Effector memory CD8-positive, alpha-beta T cell (primary cell): Measurements from ENCODE around the gene DNASE1L2.
A peak's percentile ranks its signal among the peaks of the same experiment; 100 is the strongest.

Experiments
- ATAC-seq: fragments of 150-1000 bp; cut with Tn5 transposase; replicated peaks from 2 replicates; pipeline ENCODE4 v1.10.0; 2021; ENCODE audit warnings: mild to moderate bottlenecking, moderate library complexity
- DNase-seq, 3 experiments: peaks; one replicate each; pipeline ENCODE4 v3.0.0; 2021
- H3K27ac Mint-ChIP-seq, 2 donors: one replicate each; pipeline ENCODE4 v1.8.0; 2022; ENCODE audit warnings: mild to moderate bottlenecking in 2 of 2, mixed read lengths in 2 of 2, moderate library complexity in 2 of 2
- H3K27me3 Mint-ChIP-seq, 2 donors: one replicate each; pipeline ENCODE4 v1.8.0; 2022; ENCODE audit warnings: mixed read lengths in 2 of 2
- H3K36me3 Mint-ChIP-seq: one replicate; pipeline ENCODE4 v1.8.0; 2022; ENCODE audit warnings: mild to moderate bottlenecking, moderate library complexity, mixed read lengths; ENCODE audit not compliant: insufficient read depth
- H3K4me1 Mint-ChIP-seq, 2 donors: one replicate each; pipeline ENCODE4 v1.8.0; 2022; ENCODE audit warnings: low read depth in 2 of 2, mixed read lengths in 2 of 2
- H3K4me3 Mint-ChIP-seq, 2 donors: one replicate each; pipeline ENCODE4 v1.8.0; 2022; ENCODE audit warnings: mild to moderate bottlenecking in 2 of 2, mixed read lengths in 2 of 2, moderate library complexity in 2 of 2
- H3K9me3 Mint-ChIP-seq, 2 donors: one replicate each; pipeline ENCODE4 v1.8.0; 2022; ENCODE audit warnings: mixed read lengths in 2 of 2
- total RNA-seq, 9 experiments: gene quantifications; one replicate each; lab custom pipeline; 2026; lab: John Stamatoyannopoulos, UW

Gene DNASE1L2
- total RNA-seq = 0 to 2.1 (median 1.5) reads per million in 9 experiments

GRCh38 chr16:2236337-2237101 lies at the start of gene DNASE1L2:
Gene DNASE1L2, plus strand, starts transcription at chr16:2236444. Its CDS starts 373 bp downstream, at chr16:2236817.
- Mint-ChIP-seq H3K4me1 (peaks cover 0 to 2% of the 10 kb centered on the region in 2 donors), H3K27ac (no peak within 1 kb of the TSS), H3K9me3 (no peaks in the 10 kb centered on the region), H3K4me3 (peak within 1 kb of the TSS in 1 of 2 donors; percentile 14), H3K27me3 (no peaks in the 10 kb centered on the region), H3K36me3 (peaks cover 10% of the 10 kb centered on the region)
- DNase-seq (no peak), ATAC-seq (no peak)

GRCh38 chr16:2186505-2186904 lies 49.7 kb upstream of the DNASE1L2 start:
- Mint-ChIP-seq H3K4me3 (no peak overlapping the region), H3K9me3 (no peaks in the 10 kb centered on the region), H3K27me3 (no peaks in the 10 kb centered on the region), H3K4me1 (peaks cover 5 to 8% of the 10 kb centered on the region in 2 donors), H3K36me3 (no peaks in the 10 kb centered on the region), H3K27ac (no peak overlapping the region)
- DNase-seq = no peak
- no peak for ATAC-seq

GRCh38 chr16:2187212-2187611 lies 49.0 kb upstream of the DNASE1L2 start:
- ATAC-seq (no peak), DNase-seq (no peak)
- Mint-ChIP-seq H3K4me1 (peaks cover 3% of the 10 kb centered on the region in 2 donors), H3K36me3 (no peaks in the 10 kb centered on the region), H3K27me3 (no peaks in the 10 kb centered on the region), H3K9me3 (no peaks in the 10 kb centered on the region), H3K4me3 (no peak overlapping the region), H3K27ac (no peak overlapping the region)

GRCh38 chr16:2188395-2188794 lies 47.8 kb upstream of the DNASE1L2 start:
- Mint-ChIP-seq H3K36me3 (no peaks in the 10 kb centered on the region), H3K4me1 (no peaks in the 10 kb centered on the region), H3K27ac (no peak overlapping the region), H3K9me3 (no peaks in the 10 kb centered on the region), H3K27me3 (no peaks in the 10 kb centered on the region), H3K4me3 (no peak overlapping the region)
- DNase-seq = no peak
- ATAC-seq = no peak

GRCh38 chr16:2189252-2189893 lies 46.9 kb upstream of the DNASE1L2 start:
- DNase-seq (no peak), ATAC-seq (no peak)
- H3K27me3 Mint-ChIP-seq = peaks cover 0 to 5% of the 10 kb centered on the region in 2 donors
- H3K4me1 Mint-ChIP-seq = no peaks in the 10 kb centered on the region
- H3K27ac Mint-ChIP-seq = no peak overlapping the region
- H3K4me3 Mint-ChIP-seq = no peak overlapping the region
- no peaks in the 10 kb centered on the region for H3K9me3 Mint-ChIP-seq
- H3K36me3 Mint-ChIP-seq = no peaks in the 10 kb centered on the region

- H3K36me3 Mint-ChIP-seq = no peaks in the 10 kb centered on the region
- ATAC-seq = no peak
- H3K4me3 Mint-ChIP-seq = no peak overlapping the region
- H3K9me3 Mint-ChIP-seq = no peaks in the 10 kb centered on the region
- no peak for DNase-seq
- H3K27ac Mint-ChIP-seq = no peak overlapping the region
- peaks cover 2 to 5% of the 10 kb centered on the region in 2 donors for H3K4me1 Mint-ChIP-seq
- peaks cover 5 to 13% of the 10 kb centered on the region in 2 donors for H3K27me3 Mint-ChIP-seq
These were observed 46.1 kb upstream of the DNASE1L2 start for GRCh38 chr16:2190002-2190658.

GRCh38 chr16:2190659-2191445 lies 45.4 kb upstream of the DNASE1L2 start:
- H3K4me3 Mint-ChIP-seq = no peak overlapping the region

GRCh38 chr16:2191446-2191706 lies 44.9 kb upstream of the DNASE1L2 start:
- no peaks in the 10 kb centered on the region for H3K36me3 Mint-ChIP-seq
- H3K27me3 Mint-ChIP-seq = peaks cover 7 to 16% of the 10 kb centered on the region in 2 donors
- ATAC-seq (no peak), DNase-seq (no peak)
- H3K4me1 Mint-ChIP-seq = peaks cover 2 to 5% of the 10 kb centered on the region in 2 donors
- no peak overlapping the region for H3K27ac Mint-ChIP-seq
- no peaks in the 10 kb centered on the region for H3K9me3 Mint-ChIP-seq
- no peak overlapping the region for H3K4me3 Mint-ChIP-seq

More at GRCh38 chr16:2190659-2191445, 45.4 kb upstream of the DNASE1L2 start:
- no peak for ATAC-seq
- Mint-ChIP-seq H3K36me3 (no peaks in the 10 kb centered on the region), H3K4me1 (peaks cover 2 to 5% of the 10 kb centered on the region in 2 donors), H3K27ac (no peak overlapping the region), H3K9me3 (no peaks in the 10 kb centered on the region), H3K27me3 (peaks cover 7 to 16% of the 10 kb centered on the region in 2 donors)
- DNase-seq = no peak

GRCh38 chr16:2194166-2194834 lies 41.9 kb upstream of the DNASE1L2 start:
- no peak for DNase-seq
- Mint-ChIP-seq H3K9me3 (no peaks in the 10 kb centered on the region), H3K4me1 (peaks cover 2 to 5% of the 10 kb centered on the region in 2 donors), H3K4me3 (peak overlapping the region in 1 of 2 donors; percentile 48), H3K27me3 (peaks cover 28 to 39% of the 10 kb centered on the region in 2 donors), H3K27ac (no peak overlapping the region), H3K36me3 (no peaks in the 10 kb centered on the region)
- ATAC-seq = no peak

GRCh38 chr16:2194852-2195321 lies 41.4 kb upstream of the DNASE1L2 start:
- peak; percentile 80 for ATAC-seq
- Mint-ChIP-seq H3K27me3 (peaks cover 28 to 43% of the 10 kb centered on the region in 2 donors), H3K36me3 (no peaks in the 10 kb centered on the region), H3K4me3 (peak overlapping the region in 1 of 2 donors; percentile 48), H3K27ac (no peak overlapping the region), H3K4me1 (peaks cover 2 to 5% of the 10 kb centered on the region in 2 donors), H3K9me3 (no peaks in the 10 kb centered on the region)
- peak; percentile 25 to 48 (median 33) for DNase-seq

- Mint-ChIP-seq H3K27ac (no peak overlapping the region), H3K4me1 (peaks cover 2 to 5% of the 10 kb centered on the region in 2 donors), H3K36me3 (no peaks in the 10 kb centered on the region), H3K27me3 (peaks cover 33 to 50% of the 10 kb centered on the region in 2 donors), H3K4me3 (peak overlapping the region; percentile 48), H3K9me3 (no peaks in the 10 kb centered on the region)
- no peak for DNase-seq
- ATAC-seq = peak; percentile 28
These were observed 40.7 kb upstream of the DNASE1L2 start for GRCh38 chr16:2195322-2196161.
